SIG-M5 treated with dmso at 0.1 percent for 504 hours (cell line): ENCODE results near the gene TINAGL1.

ENCODE experiments used
- DNase-seq: peaks from one replicate; lab custom pipeline; 2025; ENCODE audit not compliant: unreplicated experiment; lab: John Stamatoyannopoulos, UW

The TINAGL1 gene

GRCh38 chr1:31625561-31626222 lies 49.4 kb downstream of the TINAGL1 start:
- peak; percentile 58 for DNase-seq

- DNase-seq = no peak
These were observed 50.2 kb downstream of the TINAGL1 start for GRCh38 chr1:31626223-31627207.

- no peak for DNase-seq
These were observed 51.1 kb downstream of the TINAGL1 start for GRCh38 chr1:31627301-31627929.

GRCh38 chr1:31627930-31628559 lies 51.7 kb downstream of the TINAGL1 start:
- no peak for DNase-seq

- DNase-seq = no peak
These were observed 52.7 kb downstream of the TINAGL1 start for GRCh38 chr1:31628931-31629556.

- no peak for DNase-seq
These were observed 56.3 kb downstream of the TINAGL1 start for GRCh38 chr1:31632649-31633048.

GRCh38 chr1:31633117-31633516 lies 56.8 kb downstream of the TINAGL1 start:
- DNase-seq = peak; percentile 2
